Stimulated activated CD4-positive, alpha-beta T cell treated with anti-CD3 and anti-CD28 coated beads, Interleukin-15, amount 100 ng/mL, for 24 hours (primary cell): ENCODE results near the gene AXL.
A peak's percentile ranks its signal among the peaks of the same experiment; 100 is the strongest.
"Not testable (repeated sequence)": the region's sequence is repeated elsewhere in the genome, so short reads cannot be mapped to it uniquely, and the experiment has no call there.

Source experiments
- DNase-seq: peaks from one replicate; pipeline ENCODE4 v3.0.0-alpha.2; 2020

AXL gene

GRCh38 chr19:41278478-41278877, 59.5 kb downstream of the AXL start:
- DNase-seq: no peak

- DNase-seq: no peak
Observed at GRCh38 chr19:41288673-41289530, 69.9 kb downstream of the AXL start.

- not testable (repeated sequence) for DNase-seq
Observed at GRCh38 chr19:41289814-41290213, 70.8 kb downstream of the AXL start.

- DNase-seq: no peak
Observed at GRCh38 chr19:41294393-41294792, 75.4 kb downstream of the AXL start.

- DNase-seq: no peak
Observed at GRCh38 chr19:41295499-41295898, 76.5 kb downstream of the AXL start.

GRCh38 chr19:41296433-41296871, 77.4 kb downstream of the AXL start:
- DNase-seq: no peak

- no peak for DNase-seq
Observed at GRCh38 chr19:41297628-41298347, 78.8 kb downstream of the AXL start.

- DNase-seq: no peak
Observed at GRCh38 chr19:41298348-41298964, 79.4 kb downstream of the AXL start.

- no peak for DNase-seq
Observed at GRCh38 chr19:41299046-41299754, 80.2 kb downstream of the AXL start.

- no peak for DNase-seq
Observed at GRCh38 chr19:41299755-41300089, 80.7 kb downstream of the AXL start.

GRCh38 chr19:41300555-41300954, 81.5 kb downstream of the AXL start:
- DNase-seq: no peak

GRCh38 chr19:41302624-41303351, 83.8 kb downstream of the AXL start:
- DNase-seq: peak; percentile 80

GRCh38 chr19:41303954-41304353, 84.9 kb downstream of the AXL start:
- no peak for DNase-seq

- no peak for DNase-seq
Observed at GRCh38 chr19:41304706-41305483, 85.9 kb downstream of the AXL start.

GRCh38 chr19:41305927-41306793, 87.1 kb downstream of the AXL start:
- DNase-seq: no peak

GRCh38 chr19:41307090-41307875, 88.3 kb downstream of the AXL start:
- no peak for DNase-seq

GRCh38 chr19:41307954-41308449, 89.0 kb downstream of the AXL start:
- DNase-seq: no peak

GRCh38 chr19:41308450-41309179, 89.6 kb downstream of the AXL start:
- peak; percentile 93 for DNase-seq
